ENCODE measurements around the gene EGFLAM.

DNA sequence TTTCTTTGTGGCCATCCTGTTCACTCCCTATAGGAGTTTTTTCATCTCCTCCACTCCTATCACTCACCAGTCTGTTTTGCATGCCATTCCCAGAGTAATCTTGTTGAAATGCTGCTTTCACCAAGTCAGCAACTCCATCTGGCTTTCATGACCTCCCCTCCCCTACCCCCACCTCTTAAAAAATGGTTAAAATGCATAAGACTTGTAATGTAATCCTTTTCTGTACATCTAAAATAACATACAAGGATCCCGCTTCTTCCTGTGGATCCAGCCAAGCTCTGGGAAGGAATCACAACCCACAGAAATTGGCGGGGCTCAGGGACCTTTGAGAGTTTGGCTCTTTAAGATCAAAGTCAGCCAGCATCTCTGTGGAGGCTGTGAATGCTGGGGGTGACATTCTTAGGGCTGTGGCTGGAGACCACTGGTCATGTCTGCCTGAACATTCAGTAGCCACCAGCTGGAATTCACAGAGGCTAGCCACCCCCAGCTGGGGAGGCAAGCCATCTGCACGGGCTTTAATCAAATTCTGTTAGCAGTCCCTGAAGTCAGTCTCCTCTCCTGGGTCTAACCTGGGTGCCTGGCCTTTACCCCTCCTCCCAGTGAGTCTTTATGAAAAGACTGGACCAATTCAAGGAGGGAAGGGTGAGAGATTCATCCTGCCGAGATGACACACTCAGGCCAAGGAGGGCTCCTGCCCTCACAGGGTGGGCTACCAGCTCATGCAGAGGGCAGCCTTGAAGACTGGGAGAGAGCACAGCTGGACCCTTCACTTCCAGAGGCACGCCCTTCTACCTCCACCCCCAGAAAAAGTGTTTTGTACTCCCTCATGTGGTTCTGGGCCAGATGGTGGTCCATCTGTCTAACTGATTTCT, 165.2 kb downstream of the EGFLAM start:
- TF ChIP-seq, protein P1, sequence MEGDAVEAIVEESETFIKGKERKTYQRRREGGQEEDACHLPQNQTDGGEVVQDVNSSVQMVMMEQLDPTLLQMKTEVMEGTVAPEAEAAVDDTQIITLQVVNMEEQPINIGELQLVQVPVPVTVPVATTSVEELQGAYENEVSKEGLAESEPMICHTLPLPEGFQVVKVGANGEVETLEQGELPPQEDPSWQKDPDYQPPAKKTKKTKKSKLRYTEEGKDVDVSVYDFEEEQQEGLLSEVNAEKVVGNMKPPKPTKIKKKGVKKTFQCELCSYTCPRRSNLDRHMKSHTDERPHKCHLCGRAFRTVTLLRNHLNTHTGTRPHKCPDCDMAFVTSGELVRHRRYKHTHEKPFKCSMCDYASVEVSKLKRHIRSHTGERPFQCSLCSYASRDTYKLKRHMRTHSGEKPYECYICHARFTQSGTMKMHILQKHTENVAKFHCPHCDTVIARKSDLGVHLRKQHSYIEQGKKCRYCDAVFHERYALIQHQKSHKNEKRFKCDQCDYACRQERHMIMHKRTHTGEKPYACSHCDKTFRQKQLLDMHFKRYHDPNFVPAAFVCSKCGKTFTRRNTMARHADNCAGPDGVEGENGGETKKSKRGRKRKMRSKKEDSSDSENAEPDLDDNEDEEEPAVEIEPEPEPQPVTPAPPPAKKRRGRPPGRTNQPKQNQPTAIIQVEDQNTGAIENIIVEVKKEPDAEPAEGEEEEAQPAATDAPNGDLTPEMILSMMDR (conservative IDR thresholded peaks at IDR 0.05 in 1 of 2, IDR thresholded peaks at IDR 0.05 in 1 of 2; ENCODE audit: low read depth in 1 of 2, low read length in 2 of 2): no peak
- TF ChIP-seq EZH2 (IDR thresholded peaks at IDR 0.05; ENCODE audit: low read length, missing control alignments): no peak

Measured in fibroblast of lung (primary cell).